Tibial artery (tissue), 4 donors: Measurements from ENCODE around the gene CCDC171.
A peak's percentile ranks its signal among the peaks of the same experiment; 100 is the strongest.

Experiments
- DNase-seq, 2 donors: peaks; one replicate each; pipeline ENCODE4 v3.0.0-alpha.2; 2019
- H3K27ac ChIP-seq, 2 donors: fragments of 200-600 bp; sonication (generic) in 1 of 2; 1 replicate in 1 of 2; 2 replicates in 1 of 2; pipeline ENCODE4 v1.5.1; 2018 to 2019; ENCODE audit warnings: mild to moderate bottlenecking in 1 of 2
- H3K27me3 ChIP-seq, 2 donors: fragments of 200-600 bp; sonication (generic) in 1 of 2; one replicate each; pipeline versions ENCODE4 v1.5.1 to v1.6.0; 2016 to 2019
- H3K36me3 ChIP-seq, 3 donors: fragments of 200-600 bp; sonication (generic) in 2 of 3; one replicate each; pipeline ENCODE4 v1.5.1; 2016 to 2019; ENCODE audit warnings: mild to moderate bottlenecking in 2 of 3
- H3K4me1 ChIP-seq, 4 donors: fragments of 200-600 bp; sonication (generic) in 2 of 4; 1 replicate in 3 of 4; 2 replicates in 1 of 4; pipeline ENCODE4 v1.5.1; 2016 to 2019
- H3K4me3 ChIP-seq, 2 donors: fragments of 200-600 bp; sonication (generic) in 1 of 2; 1 replicate in 1 of 2; 2 replicates in 1 of 2; pipeline ENCODE4 v1.5.1; 2018 to 2019; ENCODE audit warnings: mild to moderate bottlenecking in 2 of 2
- H3K9me3 ChIP-seq, 3 donors: fragments of 200-600 bp; sonication (generic) in 1 of 3; one replicate each; pipeline ENCODE4 v1.5.1; 2016 to 2019
- CTCF ChIP-seq, 2 experiments: fragments of 200-600 bp in 1 of 2; fragments of 450-650 bp in 1 of 2; IDR thresholded peaks; one replicate each; pipeline ENCODE4 v1.5.1; 2017 to 2019; ENCODE audit warnings: antibody characterized with exemption in 2 of 2, mild to moderate bottlenecking in 1 of 2, moderate library complexity in 1 of 2
- intact Hi-C: fragments of 100-400 bp; cut with DNase I; formaldehyde crosslinking; loops from one replicate; pipeline ENCODE4 v1.15.0; 2023; ENCODE audit warnings: low total_unique reads

Gene CCDC171

GRCh38 chr9:15889555-15889954 is 336.7 kb downstream of the CCDC171 start:
- TF ChIP-seq CTCF (IDR thresholded peaks at IDR 0.05) = no peak

GRCh38 chr9:15901572-15901971 is 348.7 kb downstream of the CCDC171 start:
- H3K27ac ChIP-seq = no peak overlapping the region
- H3K9me3 ChIP-seq = peaks cover 0 to 10% (median 8%) of the 10 kb centered on the region in 3 donors
- H3K27me3 ChIP-seq = no peaks in the 10 kb centered on the region
- no peaks in the 10 kb centered on the region for H3K4me1 ChIP-seq
- no peak for TF ChIP-seq CTCF (IDR thresholded peaks at IDR 0.05)
- H3K4me3 ChIP-seq = no peak overlapping the region
- DNase-seq = no peak
- peaks cover 0 to 3% (median 0%) of the 10 kb centered on the region in 3 donors for H3K36me3 ChIP-seq
- intact Hi-C loops = no loop called here

More at GRCh38 chr9:15889555-15889954, 336.7 kb downstream of the CCDC171 start:
- H3K27ac ChIP-seq = no peak overlapping the region
- H3K9me3 ChIP-seq = peaks cover 0 to 8% (median 0%) of the 10 kb centered on the region in 3 donors
- intact Hi-C loops = no loop called here
- H3K4me3 ChIP-seq = no peak overlapping the region
- no peak for DNase-seq
- no peaks in the 10 kb centered on the region for H3K27me3 ChIP-seq
- H3K4me1 ChIP-seq = no peaks in the 10 kb centered on the region
- H3K36me3 ChIP-seq = no peaks in the 10 kb centered on the region

DNA sequence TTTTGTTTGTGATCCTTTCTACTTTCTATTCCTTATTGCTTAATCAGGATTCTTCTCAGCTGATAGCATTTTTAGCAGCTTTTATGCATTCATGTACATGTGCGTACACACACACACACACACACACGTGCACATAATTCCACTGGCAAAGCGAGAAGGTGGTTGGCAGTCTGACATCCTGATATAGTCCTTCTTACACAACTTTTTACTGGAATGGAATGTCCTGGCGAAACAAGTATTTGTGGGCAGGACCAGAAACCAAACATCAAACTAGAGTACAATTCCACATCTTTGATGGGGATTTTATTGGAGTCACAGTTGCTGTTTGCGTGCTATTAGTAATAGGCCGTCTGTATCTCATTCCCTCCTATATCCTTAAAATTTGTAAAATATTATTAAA is 356.5 kb downstream of the CCDC171 start:
- peak; percentile 37 to 64 for DNase-seq
- Histone ChIP-seq H3K4me1 (no peaks in the 10 kb centered on the region), H3K27me3 (no peaks in the 10 kb centered on the region), H3K4me3 (no peak overlapping the region), H3K27ac (no peak overlapping the region), H3K9me3 (peaks cover 0 to 3% (median 0%) of the 10 kb centered on the region in 3 donors), H3K36me3 (no peaks in the 10 kb centered on the region)
- intact Hi-C loops = no loop called here
- TF ChIP-seq CTCF (IDR thresholded peaks at IDR 0.05) = no peak

DNA sequence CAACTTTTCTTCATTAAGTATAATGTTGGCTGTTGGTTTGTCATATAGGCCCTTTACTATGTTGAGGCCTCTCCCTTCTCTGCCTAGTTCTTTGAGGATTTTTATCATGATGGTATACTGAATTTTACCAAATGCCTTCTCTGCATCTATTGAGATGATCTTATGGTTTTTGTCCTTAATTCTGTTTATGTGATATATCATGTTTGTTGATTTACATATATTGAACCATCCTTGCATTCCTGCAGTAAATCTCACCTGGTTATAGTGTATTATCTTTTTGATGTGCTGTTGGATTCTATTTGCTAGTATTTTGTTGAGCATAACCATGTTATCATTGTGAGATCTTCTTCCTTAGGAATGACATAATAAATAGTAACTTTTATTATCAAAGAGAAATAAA is 362.9 kb downstream of the CCDC171 start:
- H3K4me3 ChIP-seq = no peak overlapping the region
- intact Hi-C loops = no loop called here
- no peaks in the 10 kb centered on the region for H3K27me3 ChIP-seq
- H3K27ac ChIP-seq = no peak overlapping the region
- TF ChIP-seq CTCF (IDR thresholded peaks at IDR 0.05) = no peak
- no peak for DNase-seq
- no peaks in the 10 kb centered on the region for H3K36me3 ChIP-seq
- no peaks in the 10 kb centered on the region for H3K4me1 ChIP-seq
- H3K9me3 ChIP-seq = peaks cover 0 to 22% (median 6%) of the 10 kb centered on the region in 3 donors

DNA sequence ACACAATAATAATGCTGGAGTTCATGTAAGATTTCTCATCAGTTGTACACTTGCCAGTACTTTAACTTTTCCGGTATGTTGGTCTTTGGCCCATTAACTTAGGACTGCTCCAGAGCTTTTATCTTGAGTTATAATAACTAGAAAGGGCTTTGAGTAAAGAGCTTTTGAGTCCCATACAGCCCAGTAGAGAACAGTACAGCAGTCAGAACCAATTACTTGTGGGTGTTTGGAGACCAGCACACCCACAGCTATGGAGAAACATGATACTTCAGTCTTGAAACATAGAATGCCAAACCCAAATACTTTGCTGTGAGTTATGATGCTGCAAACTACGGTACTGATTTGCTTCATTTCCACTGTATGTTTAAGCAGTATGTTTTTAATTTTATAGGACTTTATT is 374.3 kb downstream of the CCDC171 start:
- TF ChIP-seq CTCF (IDR thresholded peaks at IDR 0.05) = no peak
- no peak overlapping the region for H3K27ac ChIP-seq
- DNase-seq = no peak
- H3K27me3 ChIP-seq = no peaks in the 10 kb centered on the region
- H3K9me3 ChIP-seq = peaks cover 0 to 5% (median 0%) of the 10 kb centered on the region in 3 donors
- intact Hi-C loops = no loop called here
- H3K4me3 ChIP-seq = no peak overlapping the region
- no peaks in the 10 kb centered on the region for H3K4me1 ChIP-seq
- no peaks in the 10 kb centered on the region for H3K36me3 ChIP-seq
